ENCODE data around the gene DNAJC25.

GRCh38 chr9:111610845-111611244, 20.3 kb upstream of the DNAJC25 start:
- TF ChIP-seq CTCF (IDR thresholded peaks at IDR 0.05), result no peak
- TF ChIP-seq POLR2A (IDR thresholded peaks at IDR 0.05), result no peak
